K562 (cell line): Measurements from ENCODE around the gene PDLIM7.

Experiments
- CBX2 ChIP-seq: fragments of 200-600 bp; sonication (generic); IDR thresholded peaks from one replicate; pipeline ENCODE4 v1.6.1; 2012; ENCODE audit warnings: mild to moderate bottlenecking, low read length, inconsistent platforms; ENCODE audit not compliant: insufficient read depth, poor library complexity, severe bottlenecking
- CTCF ChIP-seq, 3 experiments: IDR thresholded peaks in 2 of 3; conservative IDR thresholded peaks in 1 of 3; 2 replicates each; pipeline ENCODE4 v1.5.1; 2011 to 2012; ENCODE audit warnings: low read length in 3 of 3, mild to moderate bottlenecking in 3 of 3, control low read depth in 2 of 3, improper control_type of control experiment in 1 of 3, inconsistent platforms in 1 of 3, low read depth in 1 of 3, mixed read lengths in 1 of 3, moderate library complexity in 1 of 3; ENCODE audit not compliant: insufficient read depth in 2 of 3
- KLF10 ChIP-seq: fragments of 250-450 bp; sonication (Bioruptor Pico); IDR thresholded peaks from 2 replicates; pipeline ENCODE4 v1.6.1; 2021; ENCODE audit warnings: matching md5 sums
- MXI1 ChIP-seq: IDR thresholded peaks from 2 replicates; pipeline ENCODE4 v1.6.1; 2011; ENCODE audit warnings: low read depth, mild to moderate bottlenecking, improper control_type of control experiment, low read length
- POLR2A ChIP-seq: fragments of 450-650 bp; conservative IDR thresholded peaks from 2 replicates; pipeline ENCODE4 v1.6.1; 2016
- RAD51 ChIP-seq: fragments of 450-650 bp; IDR thresholded peaks from 2 replicates; pipeline ENCODE4 v1.7.1; 2016; ENCODE audit warnings: low read depth, mild to moderate bottlenecking, borderline replicate concordance
- TAF15 ChIP-seq: fragments of 200-400 bp; formaldehyde crosslinking; IDR thresholded peaks from 2 replicates; pipeline ENCODE4 v1.6.1; 2017; ENCODE audit warnings: mild to moderate bottlenecking, low read depth, low read length, moderate library complexity
- ZBED1 ChIP-seq: IDR thresholded peaks from 2 replicates; pipeline ENCODE4 v1.6.1; 2014
- ZNF175 ChIP-seq: fragments of 200-800 bp; sonication (Bioruptor generic); IDR thresholded peaks from 2 replicates; pipeline ENCODE4 v1.6.1; 2016; ENCODE audit warnings: low read depth, mild to moderate bottlenecking, missing genetic modification characterization, missing compliant biosample characterization
- ZNF274 ChIP-seq: IDR thresholded peaks from 2 replicates; pipeline ENCODE4 v1.6.1; 2011; ENCODE audit warnings: low read depth, mild to moderate bottlenecking, low read length, moderate library complexity, borderline replicate concordance
- TF ChIP-seq, protein P1 (sequence below): fragments of 450-650 bp; formaldehyde crosslinking; IDR thresholded peaks from 2 replicates; pipeline ENCODE4 v1.4.0; 2020; ENCODE audit warnings: mild to moderate bottlenecking, moderate library complexity

DNA sequence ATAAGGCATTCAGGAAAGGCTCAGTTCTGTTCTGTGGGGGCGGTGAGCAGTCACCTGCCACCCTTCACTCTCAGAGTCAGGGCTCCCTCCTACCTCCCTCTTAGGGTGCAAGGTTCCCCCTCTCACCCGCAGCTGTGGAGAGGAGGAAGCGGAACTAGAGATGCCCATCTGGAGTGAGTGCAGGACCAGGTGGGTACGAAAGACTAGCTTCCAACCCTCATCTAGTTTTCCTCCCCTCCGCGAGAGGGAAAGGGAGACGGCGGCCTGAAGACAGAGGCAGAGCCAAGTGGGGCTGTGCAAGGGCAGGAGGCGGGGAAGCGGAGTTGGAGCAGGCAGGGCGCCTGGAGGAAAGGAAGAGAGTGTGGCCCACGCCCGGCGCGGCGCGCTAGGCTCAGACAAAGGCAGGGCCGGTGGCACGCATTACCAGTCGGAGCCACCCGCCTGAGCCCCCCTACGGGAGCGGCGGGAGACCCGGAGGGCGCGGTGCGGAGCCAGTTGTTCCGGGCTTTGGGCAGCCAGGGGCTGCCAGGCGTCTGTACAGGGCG, 43.5 kb downstream of the PDLIM7 start:
- TF ChIP-seq TAF15 (no peak), RAD51 (no peak), ZBED1 (no peak), ZNF274 (no peak), CTCF (IDR thresholded peaks at IDR 0.05 in 2 of 3, conservative IDR thresholded peaks at IDR 0.05 in 1 of 3; ENCODE audit: insufficient read depth in 2 of 3, low read depth in 1 of 3, low read length in 3 of 3) (no peak), MXI1 (no peak), ZNF175 (no peak), POLR2A (no peak), KLF10 (no peak), CBX2 (no peak)
- TF ChIP-seq, protein P1, sequence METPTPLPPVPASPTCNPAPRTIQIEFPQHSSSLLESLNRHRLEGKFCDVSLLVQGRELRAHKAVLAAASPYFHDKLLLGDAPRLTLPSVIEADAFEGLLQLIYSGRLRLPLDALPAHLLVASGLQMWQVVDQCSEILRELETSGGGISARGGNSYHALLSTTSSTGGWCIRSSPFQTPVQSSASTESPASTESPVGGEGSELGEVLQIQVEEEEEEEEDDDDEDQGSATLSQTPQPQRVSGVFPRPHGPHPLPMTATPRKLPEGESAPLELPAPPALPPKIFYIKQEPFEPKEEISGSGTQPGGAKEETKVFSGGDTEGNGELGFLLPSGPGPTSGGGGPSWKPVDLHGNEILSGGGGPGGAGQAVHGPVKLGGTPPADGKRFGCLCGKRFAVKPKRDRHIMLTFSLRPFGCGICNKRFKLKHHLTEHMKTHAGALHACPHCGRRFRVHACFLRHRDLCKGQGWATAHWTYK = no peak
